ENCODE data around the gene PFN2. TPM values are rescaled to one million over a fixed set of nuclear protein-coding genes. Genes with fewer than 3 reads are reported as not detected.

Gene PFN2
- polyA plus RNA-seq, 3 donors = not detected

- H3K9me3 ChIP-seq (replicated peaks in 1 of 2; ENCODE audit: control insufficient read depth in 1 of 2, insufficient read depth in 1 of 2, low read length in 2 of 2) = no peaks in the 10 kb centered on the region
- Mint-ChIP-seq H3K4me1 (peaks cover 5% of the 10 kb centered on the region), H3K9me3 (peaks cover 0 to 4% (median 0%) of the 10 kb centered on the region in 7 donors), H3K4me3 (no peak overlapping the region), H3K27ac (no peak overlapping the region), H3K36me3 (peaks cover 37 to 40% of the 10 kb centered on the region in 2 donors), H3K27me3 (ENCODE audit: low read depth in 3 of 3) (peaks cover 9 to 13% (median 13%) of the 10 kb centered on the region in 3 donors)
- no peak overlapping the region for H3K4me2 ChIP-seq (replicated peaks; ENCODE audit: extremely low read depth, low read length, poor library complexity, severe bottlenecking)
- DNase-seq = no peak
- H3K9ac ChIP-seq (ENCODE audit: insufficient read depth, low read length, poor library complexity, severe bottlenecking) = no peak overlapping the region
- peaks cover 10 to 54% of the 10 kb centered on the region in 2 donors for H3K36me3 ChIP-seq (replicated peaks in 1 of 2; ENCODE audit: control insufficient read depth in 1 of 2, insufficient read depth in 2 of 2, low read length in 2 of 2)
- H2AFZ ChIP-seq (ENCODE audit: insufficient read depth, low read depth, low read length, poor library complexity, severe bottlenecking) = no peak overlapping the region
- peaks cover 0 to 1% of the 10 kb centered on the region in 2 donors for H3K4me1 ChIP-seq (ENCODE audit: control insufficient read depth in 1 of 2, insufficient read depth in 2 of 2, low read length in 2 of 2)
- no peak overlapping the region for H3K27ac ChIP-seq (ENCODE audit: low read depth in 1 of 2, low read length in 2 of 2)
- TF ChIP-seq CTCF (IDR thresholded peaks at IDR 0.05) = no peak
- H3K4me3 ChIP-seq (replicated peaks in 1 of 3; ENCODE audit: low read depth in 2 of 3, low read length in 3 of 3) = no peak overlapping the region
- peaks cover 74% of the 10 kb centered on the region for H4K20me1 ChIP-seq (ENCODE audit: insufficient read depth, low read length)
- intact Hi-C loops (cut with micrococcal nuclease) = loop anchor here in 1 of 2 donors (10.0 kb wide), 1 partner anchor 221 kb away; no protein-coding TSS in a partner anchor
- H3K79me2 ChIP-seq (ENCODE audit: insufficient read depth, low read length) = no peaks in the 10 kb centered on the region
- peaks cover 9 to 15% of the 10 kb centered on the region in 2 donors for H3K27me3 ChIP-seq (ENCODE audit: control insufficient read depth in 2 of 2, insufficient read depth in 2 of 2, low read length in 2 of 2)
Observed at GRCh38 chr3:149964291-149964690, 6.4 kb downstream of the PFN2 start.

- no peak overlapping the region for H3K27ac ChIP-seq (ENCODE audit: low read depth in 1 of 2, low read length in 2 of 2)
- H3K27me3 ChIP-seq (ENCODE audit: control insufficient read depth in 2 of 2, insufficient read depth in 2 of 2, low read length in 2 of 2) = peaks cover 1 to 7% of the 10 kb centered on the region in 2 donors
- H3K4me3 ChIP-seq (replicated peaks in 1 of 3; ENCODE audit: low read depth in 2 of 3, low read length in 3 of 3) = no peak overlapping the region
- no peak overlapping the region for H3K9ac ChIP-seq (ENCODE audit: insufficient read depth, low read length, poor library complexity, severe bottlenecking)
- H4K20me1 ChIP-seq (ENCODE audit: insufficient read depth, low read length) = peaks cover 78% of the 10 kb centered on the region
- no peak overlapping the region for H2AFZ ChIP-seq (ENCODE audit: insufficient read depth, low read depth, low read length, poor library complexity, severe bottlenecking)
- H3K9me3 ChIP-seq (replicated peaks in 1 of 2; ENCODE audit: control insufficient read depth in 1 of 2, insufficient read depth in 1 of 2, low read length in 2 of 2) = no peaks in the 10 kb centered on the region
- TF ChIP-seq CTCF (IDR thresholded peaks at IDR 0.05) = no peak
- intact Hi-C loops (cut with micrococcal nuclease) = loop anchor here in 1 of 2 donors (10.0 kb wide), 1 partner anchor 221 kb away; no protein-coding TSS in a partner anchor
- no peaks in the 10 kb centered on the region for H3K79me2 ChIP-seq (ENCODE audit: insufficient read depth, low read length)
- WGBS (ENCODE audit: insufficient coverage) = no CpG with 5 or more reads among the region's 2 CpGs
- H3K4me3 Mint-ChIP-seq = no peak overlapping the region
- H3K36me3 Mint-ChIP-seq = peaks cover 35 to 36% of the 10 kb centered on the region in 2 donors
- H3K27ac Mint-ChIP-seq = no peak overlapping the region
- H3K4me1 Mint-ChIP-seq = no peaks in the 10 kb centered on the region
- no peaks in the 10 kb centered on the region for H3K9me3 Mint-ChIP-seq
- peaks cover 10 to 56% of the 10 kb centered on the region in 2 donors for H3K36me3 ChIP-seq (replicated peaks in 1 of 2; ENCODE audit: control insufficient read depth in 1 of 2, insufficient read depth in 2 of 2, low read length in 2 of 2)
- DNase-seq = no peak
- peaks cover 3 to 8% (median 7%) of the 10 kb centered on the region in 3 donors for H3K27me3 Mint-ChIP-seq (ENCODE audit: low read depth in 3 of 3)
- H3K4me1 ChIP-seq (ENCODE audit: control insufficient read depth in 1 of 2, insufficient read depth in 2 of 2, low read length in 2 of 2) = no peaks in the 10 kb centered on the region
- H3K4me2 ChIP-seq (replicated peaks; ENCODE audit: extremely low read depth, low read length, poor library complexity, severe bottlenecking) = no peak overlapping the region
Observed at GRCh38 chr3:149963485-149963884, 7.2 kb downstream of the PFN2 start.
